ENCODE measurements around the gene NKD1.

NKD1 gene

GRCh38 chr16:50539053-50539695, 9.0 kb upstream of the NKD1 start:
- DNase-seq = no peak

- DNase-seq = no peak
Observed at GRCh38 chr16:50539822-50540710, 8.1 kb upstream of the NKD1 start.

GRCh38 chr16:50540711-50541007, 7.5 kb upstream of the NKD1 start:
- DNase-seq = no peak

GRCh38 chr16:50542703-50543102, 5.5 kb upstream of the NKD1 start:
- DNase-seq = no peak

- DNase-seq = no peak
Observed at GRCh38 chr16:50546125-50546524, 2.1 kb upstream of the NKD1 start.

GRCh38 chr16:50547340-50548124, 664 bp upstream of the NKD1 start:
- peak; percentile 51 to 60 for DNase-seq

- no peak for DNase-seq
Observed at GRCh38 chr16:50548909-50549560, 839 bp downstream of the NKD1 start.

GRCh38 chr16:50549561-50549915, 1.3 kb downstream of the NKD1 start:
- no peak for DNase-seq

GRCh38 chr16:50550035-50550434, 1.8 kb downstream of the NKD1 start:
- DNase-seq = no peak

GRCh38 chr16:50550866-50551641, 2.9 kb downstream of the NKD1 start:
- no peak for DNase-seq

GRCh38 chr16:50552476-50553101, 4.4 kb downstream of the NKD1 start:
- no peak for DNase-seq

GRCh38 chr16:50553182-50553710, 5.0 kb downstream of the NKD1 start:
- DNase-seq = no peak

GRCh38 chr16:50553731-50554360, 5.7 kb downstream of the NKD1 start:
- no peak for DNase-seq

- DNase-seq = no peak
Observed at GRCh38 chr16:50555269-50555875, 7.2 kb downstream of the NKD1 start.

GRCh38 chr16:50555952-50556673, 7.9 kb downstream of the NKD1 start:
- no peak for DNase-seq

GRCh38 chr16:50557046-50557445, 8.8 kb downstream of the NKD1 start:
- DNase-seq = no peak

- DNase-seq = no peak
Observed at GRCh38 chr16:50558913-50559312, 10.7 kb downstream of the NKD1 start.

GRCh38 chr16:50559342-50559741, 11.1 kb downstream of the NKD1 start:
- no peak for DNase-seq

GRCh38 chr16:50559804-50560514, 11.8 kb downstream of the NKD1 start:
- no peak for DNase-seq

All from activated CD4-positive, alpha-beta T cell treated with anti-CD3 and anti-CD28 coated beads, Interleukin-2, amount 50 U/mL, for 4 hours (primary cell).